Measurements from ENCODE around the gene KIAA0825. TPM values are rescaled to one million over a fixed set of nuclear protein-coding genes. Genes with fewer than 3 reads are reported as not detected.

KIAA0825 gene
- polyA plus RNA-seq, 1 donor from 2014 or later = 5.1 TPM

DNA sequence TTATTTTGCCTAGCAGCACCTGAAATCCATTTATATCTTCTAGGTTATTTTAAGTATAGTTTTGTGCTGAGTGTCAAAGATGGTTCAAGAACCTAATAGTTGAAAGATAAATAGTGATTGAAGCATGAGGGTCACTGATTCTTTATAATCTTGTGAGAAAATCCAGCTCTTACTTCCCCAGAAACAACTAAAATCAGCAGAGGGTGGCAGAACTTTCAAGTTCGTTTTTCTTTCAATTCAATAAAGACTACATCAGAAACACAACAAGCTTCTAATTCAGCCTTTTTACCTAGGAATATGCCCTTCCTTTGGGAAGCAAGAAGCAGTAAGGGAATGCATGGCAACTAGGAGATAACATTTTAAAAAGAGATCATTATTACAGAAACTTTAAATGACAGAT lies 202.6 kb downstream of the KIAA0825 start:
- Histone ChIP-seq H3K4me3 (ENCODE audit: low read length) (no peak overlapping the region), H3K9me2 (ENCODE audit: insufficient read depth, low read length) (no peaks in the 10 kb centered on the region), H3K27me3 (ENCODE audit: insufficient read depth, low read depth, low read length) (no peaks in the 10 kb centered on the region), H3K9ac (ENCODE audit: low read length) (no peak overlapping the region), H3K27ac (ENCODE audit: low read length) (no peak overlapping the region), H2AFZ (ENCODE audit: low read depth, low read length) (no peak overlapping the region), H3K36me3 (ENCODE audit: insufficient read depth, low read length) (no peaks in the 10 kb centered on the region), H3K4me2 (ENCODE audit: low read length) (no peak overlapping the region), H3K9me3 (ENCODE audit: low read length) (no peaks in the 10 kb centered on the region), H3F3A (ENCODE audit: insufficient read depth, low read length, poor library complexity, severe bottlenecking) (no peaks in the 10 kb centered on the region), H3K79me2 (replicated peaks; ENCODE audit: insufficient read depth, low read length) (no peaks in the 10 kb centered on the region), H4K20me1 (ENCODE audit: insufficient read depth) (no peaks in the 10 kb centered on the region)
- TF ChIP-seq POLR2AphosphoS5 (IDR thresholded peaks at IDR 0.05) = no peak
- no peak for TF ChIP-seq RAD21 (conservative IDR thresholded peaks at IDR 0.05)
- TF ChIP-seq EZH2 (IDR thresholded peaks at IDR 0.05; ENCODE audit: borderline replicate concordance, insufficient read depth, low read length, poor library complexity, severe bottlenecking) = no peak
- TF ChIP-seq CTCF (IDR thresholded peaks at IDR 0.05; ENCODE audit: poor library complexity, severe bottlenecking) = no peak
- no peak for TF ChIP-seq TAF1 (IDR thresholded peaks at IDR 0.05; ENCODE audit: low read depth)
- TF ChIP-seq, protein P1, sequence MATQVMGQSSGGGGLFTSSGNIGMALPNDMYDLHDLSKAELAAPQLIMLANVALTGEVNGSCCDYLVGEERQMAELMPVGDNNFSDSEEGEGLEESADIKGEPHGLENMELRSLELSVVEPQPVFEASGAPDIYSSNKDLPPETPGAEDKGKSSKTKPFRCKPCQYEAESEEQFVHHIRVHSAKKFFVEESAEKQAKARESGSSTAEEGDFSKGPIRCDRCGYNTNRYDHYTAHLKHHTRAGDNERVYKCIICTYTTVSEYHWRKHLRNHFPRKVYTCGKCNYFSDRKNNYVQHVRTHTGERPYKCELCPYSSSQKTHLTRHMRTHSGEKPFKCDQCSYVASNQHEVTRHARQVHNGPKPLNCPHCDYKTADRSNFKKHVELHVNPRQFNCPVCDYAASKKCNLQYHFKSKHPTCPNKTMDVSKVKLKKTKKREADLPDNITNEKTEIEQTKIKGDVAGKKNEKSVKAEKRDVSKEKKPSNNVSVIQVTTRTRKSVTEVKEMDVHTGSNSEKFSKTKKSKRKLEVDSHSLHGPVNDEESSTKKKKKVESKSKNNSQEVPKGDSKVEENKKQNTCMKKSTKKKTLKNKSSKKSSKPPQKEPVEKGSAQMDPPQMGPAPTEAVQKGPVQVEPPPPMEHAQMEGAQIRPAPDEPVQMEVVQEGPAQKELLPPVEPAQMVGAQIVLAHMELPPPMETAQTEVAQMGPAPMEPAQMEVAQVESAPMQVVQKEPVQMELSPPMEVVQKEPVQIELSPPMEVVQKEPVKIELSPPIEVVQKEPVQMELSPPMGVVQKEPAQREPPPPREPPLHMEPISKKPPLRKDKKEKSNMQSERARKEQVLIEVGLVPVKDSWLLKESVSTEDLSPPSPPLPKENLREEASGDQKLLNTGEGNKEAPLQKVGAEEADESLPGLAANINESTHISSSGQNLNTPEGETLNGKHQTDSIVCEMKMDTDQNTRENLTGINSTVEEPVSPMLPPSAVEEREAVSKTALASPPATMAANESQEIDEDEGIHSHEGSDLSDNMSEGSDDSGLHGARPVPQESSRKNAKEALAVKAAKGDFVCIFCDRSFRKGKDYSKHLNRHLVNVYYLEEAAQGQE (IDR thresholded peaks at IDR 0.05; ENCODE audit: borderline replicate concordance) = no peak
- TF ChIP-seq MXI1 (conservative IDR thresholded peaks at IDR 0.05; ENCODE audit: poor library complexity, severe bottlenecking) = no peak
- TF ChIP-seq SMC3 (conservative IDR thresholded peaks at IDR 0.05; ENCODE audit: poor library complexity) = no peak
- TF ChIP-seq EP300 (conservative IDR thresholded peaks at IDR 0.05; ENCODE audit: poor library complexity, severe bottlenecking) = no peak

GRCh38 chr5:94409440-94409839 lies 209.0 kb downstream of the KIAA0825 start:
- Histone ChIP-seq H3K36me3 (ENCODE audit: insufficient read depth, low read length) (no peaks in the 10 kb centered on the region), H3K9ac (ENCODE audit: low read length) (no peak overlapping the region), H3K9me3 (ENCODE audit: low read length) (no peaks in the 10 kb centered on the region), H2AFZ (ENCODE audit: low read depth, low read length) (no peak overlapping the region), H3K27ac (ENCODE audit: low read length) (no peak overlapping the region), H3F3A (ENCODE audit: insufficient read depth, low read length, poor library complexity, severe bottlenecking) (no peaks in the 10 kb centered on the region), H3K27me3 (ENCODE audit: insufficient read depth, low read depth, low read length) (no peaks in the 10 kb centered on the region), H3K4me2 (ENCODE audit: low read length) (no peak overlapping the region), H3K79me2 (replicated peaks; ENCODE audit: insufficient read depth, low read length) (no peaks in the 10 kb centered on the region), H3K4me3 (ENCODE audit: low read length) (no peak overlapping the region), H3K9me2 (ENCODE audit: insufficient read depth, low read length) (no peaks in the 10 kb centered on the region), H4K20me1 (ENCODE audit: insufficient read depth) (no peaks in the 10 kb centered on the region)
- TF ChIP-seq EP300 (conservative IDR thresholded peaks at IDR 0.05; ENCODE audit: poor library complexity, severe bottlenecking) (no peak), TAF1 (IDR thresholded peaks at IDR 0.05; ENCODE audit: low read depth) (no peak), SMC3 (conservative IDR thresholded peaks at IDR 0.05; ENCODE audit: poor library complexity) (no peak), POLR2AphosphoS5 (IDR thresholded peaks at IDR 0.05) (no peak), EZH2 (IDR thresholded peaks at IDR 0.05; ENCODE audit: borderline replicate concordance, insufficient read depth, low read length, poor library complexity, severe bottlenecking) (no peak), MXI1 (conservative IDR thresholded peaks at IDR 0.05; ENCODE audit: poor library complexity, severe bottlenecking) (no peak), RAD21 (conservative IDR thresholded peaks at IDR 0.05) (no peak), CTCF (IDR thresholded peaks at IDR 0.05; ENCODE audit: poor library complexity, severe bottlenecking) (no peak)
- TF ChIP-seq, protein P1 (IDR thresholded peaks at IDR 0.05; ENCODE audit: borderline replicate concordance) = no peak
